Thyroid gland (tissue), 4 donors: ENCODE data around the gene LSM6. TPM values are rescaled to one million over a fixed set of nuclear protein-coding genes. Genes with fewer than 3 reads are reported as not detected.

Experiments used
- DNase-seq, 2 donors: peaks; one replicate each; pipeline ENCODE4 v3.0.0-alpha.2; 2019
- H3K27ac ChIP-seq, 3 donors: fragments of 200-600 bp; sonication (generic); 1 replicate in 2 of 3; 2 replicates in 1 of 3; pipeline ENCODE4 v1.5.1; 2016 to 2019; ENCODE audit warnings: mild to moderate bottlenecking in 1 of 3, moderate library complexity in 1 of 3
- H3K27me3 ChIP-seq: fragments of 200-600 bp; sonication (generic); one replicate; pipeline ENCODE4 v1.5.1; 2019
- H3K36me3 ChIP-seq, 2 donors: fragments of 200-600 bp; sonication (generic); one replicate each; pipeline ENCODE4 v1.5.1; 2016 to 2019
- H3K4me1 ChIP-seq, 2 donors: fragments of 200-600 bp; sonication (generic); one replicate each; pipeline ENCODE4 v1.5.1; 2017 to 2019
- H3K4me3 ChIP-seq, 3 donors: fragments of 200-600 bp; sonication (generic); replicated peaks in 1 of 3; 1 replicate in 2 of 3; 2 replicates in 1 of 3; pipeline ENCODE4 v1.5.1; 2016; ENCODE audit warnings: mild to moderate bottlenecking in 1 of 3
- H3K9me3 ChIP-seq: fragments of 200-600 bp; sonication (generic); one replicate; pipeline ENCODE4 v1.5.1; 2017
- CTCF ChIP-seq, 6 experiments: fragments of 200-600 bp in 3 of 6; fragments of 450-650 bp in 3 of 6; sonication (generic) in 3 of 6; IDR thresholded peaks; one replicate each; pipeline ENCODE4 v1.5.1; 2016 to 2019; ENCODE audit warnings: antibody characterized with exemption in 6 of 6, mild to moderate bottlenecking in 2 of 6, inconsistent platforms in 1 of 6, moderate library complexity in 1 of 6
- POLR2A ChIP-seq, 2 donors: fragments of 450-650 bp; IDR thresholded peaks; one replicate each; pipeline ENCODE4 v1.6.1; 2017; ENCODE audit warnings: antibody characterized with exemption in 2 of 2, mild to moderate bottlenecking in 2 of 2, moderate library complexity in 1 of 2
- WGBS, 2 donors: methylation state at CpG; one replicate each; pipeline ENCODE4 v1.1.5; 2017; 5-methylcytosine and 5-hydroxymethylcytosine counted together
- intact Hi-C: fragments of 100-400 bp; cut with DNase I; formaldehyde crosslinking; loops from one replicate; pipeline ENCODE4 v1.15.1; 2023
- total RNA-seq, 4 donors: library from RNA; depleted of rRNA; stranded (reverse); fragments of >200 nt; gene quantifications; one replicate each; pipeline ENCODE4 v1.2.3, GENCODE V29; 2016

LSM6 gene
- total RNA-seq, 4 donors from 2014 or later, result 25.1 to 43.9 (median 31.9) TPM

GRCh38 chr4:146237092-146237491 lies 61.6 kb downstream of the LSM6 start:
- no peak for DNase-seq
- Histone ChIP-seq H3K4me3 (no peak overlapping the region), H3K27me3 (no peaks in the 10 kb centered on the region), H3K9me3 (no peaks in the 10 kb centered on the region), H3K36me3 (no peaks in the 10 kb centered on the region), H3K27ac (no peak overlapping the region), H3K4me1 (peaks cover 0 to 10% of the 10 kb centered on the region in 2 donors)
- 84 to 88% methylated on average over 6 of the region's 6 CpGs for WGBS, 2 donors
- TF ChIP-seq CTCF (IDR thresholded peaks at IDR 0.05) (no peak), POLR2A (IDR thresholded peaks at IDR 0.05) (no peak)
- intact Hi-C loops, result no loop called here

- no peak for DNase-seq
- Histone ChIP-seq H3K27ac (no peak overlapping the region), H3K4me3 (no peak overlapping the region), H3K9me3 (no peaks in the 10 kb centered on the region), H3K36me3 (no peaks in the 10 kb centered on the region), H3K4me1 (peaks cover 0 to 12% of the 10 kb centered on the region in 2 donors), H3K27me3 (no peaks in the 10 kb centered on the region)
- 74 to 76% methylated on average over 3 of the region's 3 CpGs for WGBS, 2 donors
- intact Hi-C loops, result no loop called here
- TF ChIP-seq POLR2A (IDR thresholded peaks at IDR 0.05), result no peak
- no peak for TF ChIP-seq CTCF (IDR thresholded peaks at IDR 0.05)
Measured at GRCh38 chr4:146238107-146238506, 62.6 kb downstream of the LSM6 start.

Other genes with a start within 250 kb of the LSM6 start
- gene ZNF827, start 236.9 kb upstream of the LSM6 start, total RNA-seq, result 10 to 100 TPM; 23.9 to 52.3 (median 29.3) TPM
- under 1 TPM in 3 of 4 donors, not detected in 1; 0.11 to 0.42 (median 0.13) TPM for gene REELD1, start 38.8 kb downstream of the LSM6 start, total RNA-seq